Uterus (tissue), 2 donors: ENCODE results near the gene PTPRE.

Experiments
- POLR2A ChIP-seq, 2 donors: fragments of 450-650 bp; IDR thresholded peaks; one replicate each; pipeline ENCODE4 v1.6.1; 2016; ENCODE audit warnings: antibody characterized with exemption in 2 of 2, mild to moderate bottlenecking in 1 of 2, moderate library complexity in 1 of 2
- TF ChIP-seq, protein P1 (sequence below), 4 experiments: fragments of 200-600 bp in 2 of 4; fragments of 450-650 bp in 2 of 4; sonication (generic) in 2 of 4; IDR thresholded peaks; one replicate each; pipeline ENCODE4 v1.5.1; 2016 to 2019; ENCODE audit warnings: antibody characterized with exemption in 4 of 4, mild to moderate bottlenecking in 2 of 4, moderate library complexity in 1 of 4

GRCh38 chr10:127935071-127935561 lies 28.2 kb downstream of the PTPRE start:
- TF ChIP-seq, protein P1, sequence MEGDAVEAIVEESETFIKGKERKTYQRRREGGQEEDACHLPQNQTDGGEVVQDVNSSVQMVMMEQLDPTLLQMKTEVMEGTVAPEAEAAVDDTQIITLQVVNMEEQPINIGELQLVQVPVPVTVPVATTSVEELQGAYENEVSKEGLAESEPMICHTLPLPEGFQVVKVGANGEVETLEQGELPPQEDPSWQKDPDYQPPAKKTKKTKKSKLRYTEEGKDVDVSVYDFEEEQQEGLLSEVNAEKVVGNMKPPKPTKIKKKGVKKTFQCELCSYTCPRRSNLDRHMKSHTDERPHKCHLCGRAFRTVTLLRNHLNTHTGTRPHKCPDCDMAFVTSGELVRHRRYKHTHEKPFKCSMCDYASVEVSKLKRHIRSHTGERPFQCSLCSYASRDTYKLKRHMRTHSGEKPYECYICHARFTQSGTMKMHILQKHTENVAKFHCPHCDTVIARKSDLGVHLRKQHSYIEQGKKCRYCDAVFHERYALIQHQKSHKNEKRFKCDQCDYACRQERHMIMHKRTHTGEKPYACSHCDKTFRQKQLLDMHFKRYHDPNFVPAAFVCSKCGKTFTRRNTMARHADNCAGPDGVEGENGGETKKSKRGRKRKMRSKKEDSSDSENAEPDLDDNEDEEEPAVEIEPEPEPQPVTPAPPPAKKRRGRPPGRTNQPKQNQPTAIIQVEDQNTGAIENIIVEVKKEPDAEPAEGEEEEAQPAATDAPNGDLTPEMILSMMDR (IDR thresholded peaks at IDR 0.05) = no peak
- TF ChIP-seq POLR2A (IDR thresholded peaks at IDR 0.05) = no peak
